HepG2 (cell line): ENCODE results near the gene TLCD5. TPM values are rescaled to one million over a fixed set of nuclear protein-coding genes. Genes with fewer than 3 reads are reported as not detected.

Source experiments
- BCL6 ChIP-seq: IDR thresholded peaks from 2 replicates; pipeline ENCODE4 v1.6.1; 2016; ENCODE audit warnings: missing genetic modification reagents, missing compliant biosample characterization
- BCLAF1 ChIP-seq: fragments of 450-650 bp; IDR thresholded peaks from 2 replicates; pipeline ENCODE4 v1.6.1; 2017; ENCODE audit warnings: mild to moderate bottlenecking
- E2F1 ChIP-seq: sonication (generic); formaldehyde crosslinking; IDR thresholded peaks from 2 replicates; pipeline ENCODE4 v1.5.0; 2020; ENCODE audit warnings: missing genetic modification reagents
- GATAD2A ChIP-seq: IDR thresholded peaks from 2 replicates; pipeline ENCODE4 v1.6.1; 2016
- MYC ChIP-seq: sonication (generic); formaldehyde crosslinking; IDR thresholded peaks from 2 replicates; pipeline ENCODE4 v1.9.0; 2021; ENCODE audit warnings: missing genetic modification reagents, borderline replicate concordance
- NFYC ChIP-seq: IDR thresholded peaks from 2 replicates; pipeline ENCODE4 v1.6.1; 2016; ENCODE audit warnings: missing genetic modification reagents, missing compliant biosample characterization
- RBFOX2 ChIP-seq: fragments of 200-400 bp; formaldehyde crosslinking; IDR thresholded peaks from 2 replicates; pipeline ENCODE4 v1.6.1; 2017; ENCODE audit warnings: low read depth, mild to moderate bottlenecking, low read length
- SALL2 ChIP-seq: sonication (generic); formaldehyde crosslinking; IDR thresholded peaks from 2 replicates; pipeline ENCODE4 v1.8.1; 2023; ENCODE audit warnings: mild to moderate bottlenecking, missing genetic modification reagents, inconsistent platforms
- SNRNP70 ChIP-seq: fragments of 200-400 bp; formaldehyde crosslinking; IDR thresholded peaks from 2 replicates; pipeline ENCODE4 v1.6.1; 2017; ENCODE audit warnings: mild to moderate bottlenecking, low read depth, low read length, moderate library complexity
- ZFY ChIP-seq: sonication (generic); formaldehyde crosslinking; IDR thresholded peaks from 2 replicates; pipeline ENCODE4 v1.4.0; 2020; ENCODE audit warnings: missing genetic modification reagents
- ZNF138 ChIP-seq: sonication (generic); formaldehyde crosslinking; IDR thresholded peaks from 2 replicates; pipeline ENCODE4 v1.5.0; 2020; ENCODE audit warnings: mild to moderate bottlenecking, low read depth, missing genetic modification reagents
- ZNF33A ChIP-seq: sonication (generic); formaldehyde crosslinking; IDR thresholded peaks from 2 replicates; pipeline ENCODE4 v1.5.1; 2020; ENCODE audit warnings: missing genetic modification reagents, mild to moderate bottlenecking, moderate library complexity, borderline replicate concordance
- ZNF572 ChIP-seq: sonication (generic); formaldehyde crosslinking; IDR thresholded peaks from 2 replicates; pipeline ENCODE4 v1.5.1; 2020; ENCODE audit warnings: mild to moderate bottlenecking, missing genetic modification reagents
- ZNF652 ChIP-seq: IDR thresholded peaks from 2 replicates; pipeline ENCODE4 v1.6.1; 2016; ENCODE audit warnings: low read depth, borderline replicate concordance
- ZNF878 ChIP-seq: sonication (generic); formaldehyde crosslinking; IDR thresholded peaks from 2 replicates; pipeline ENCODE4 v1.8.1; 2023; ENCODE audit warnings: mild to moderate bottlenecking, missing genetic modification reagents, moderate library complexity
- polyA plus RNA-seq, 8 experiments: library from polyadenylated mRNA; depleted of rRNA in 3 of 8; stranded (reverse) in 7 of 8; unstranded in 1 of 8; fragments of >200 nt; fragmentation: Illumina TruSeq in 4 of 8; extraction: Trizol in 4 of 8; gene quantifications; 2 replicates each; pipeline versions ENCODE4 v1.2.1 to v1.2.3, GENCODE V29; 2011 to 2016; ENCODE audit warnings: low read depth in 4 of 8, missing spikeins in 1 of 8, mixed read lengths in 1 of 8; ENCODE audit not compliant: insufficient read depth in 1 of 8
- total RNA-seq, 5 experiments: library from RNA; depleted of rRNA; stranded (reverse); fragments of >200 nt; fragmentation: Illumina TruSeq; extraction: Trizol; gene quantifications; 2 replicates each; pipeline ENCODE4 v1.2.3, GENCODE V29; 2016; ENCODE audit warnings: low read depth in 1 of 5
- TF ChIP-seq, protein P1 (sequence below): sonication (generic); formaldehyde crosslinking; IDR thresholded peaks from 2 replicates; pipeline ENCODE4 v1.4.0; 2020; ENCODE audit warnings: missing genetic modification reagents, borderline replicate concordance
- TF ChIP-seq, protein P2 (sequence below): sonication (generic); formaldehyde crosslinking; IDR thresholded peaks from 2 replicates; pipeline ENCODE4 v1.4.0; 2020; ENCODE audit warnings: missing genetic modification reagents, low read depth, mild to moderate bottlenecking, borderline replicate concordance
- TF ChIP-seq, protein P3 (sequence below): sonication (generic); formaldehyde crosslinking; conservative IDR thresholded peaks from 2 replicates; pipeline ENCODE4 v1.5.0; 2020; ENCODE audit warnings: missing genetic modification reagents

TLCD5 gene
- total and polyA plus RNA-seq, 2 of the 13 experiments (the other 11 are each of a cell fraction or from before 2014, with no cell fraction given), result 6.1 to 7.6 TPM

- TF ChIP-seq, protein P1, sequence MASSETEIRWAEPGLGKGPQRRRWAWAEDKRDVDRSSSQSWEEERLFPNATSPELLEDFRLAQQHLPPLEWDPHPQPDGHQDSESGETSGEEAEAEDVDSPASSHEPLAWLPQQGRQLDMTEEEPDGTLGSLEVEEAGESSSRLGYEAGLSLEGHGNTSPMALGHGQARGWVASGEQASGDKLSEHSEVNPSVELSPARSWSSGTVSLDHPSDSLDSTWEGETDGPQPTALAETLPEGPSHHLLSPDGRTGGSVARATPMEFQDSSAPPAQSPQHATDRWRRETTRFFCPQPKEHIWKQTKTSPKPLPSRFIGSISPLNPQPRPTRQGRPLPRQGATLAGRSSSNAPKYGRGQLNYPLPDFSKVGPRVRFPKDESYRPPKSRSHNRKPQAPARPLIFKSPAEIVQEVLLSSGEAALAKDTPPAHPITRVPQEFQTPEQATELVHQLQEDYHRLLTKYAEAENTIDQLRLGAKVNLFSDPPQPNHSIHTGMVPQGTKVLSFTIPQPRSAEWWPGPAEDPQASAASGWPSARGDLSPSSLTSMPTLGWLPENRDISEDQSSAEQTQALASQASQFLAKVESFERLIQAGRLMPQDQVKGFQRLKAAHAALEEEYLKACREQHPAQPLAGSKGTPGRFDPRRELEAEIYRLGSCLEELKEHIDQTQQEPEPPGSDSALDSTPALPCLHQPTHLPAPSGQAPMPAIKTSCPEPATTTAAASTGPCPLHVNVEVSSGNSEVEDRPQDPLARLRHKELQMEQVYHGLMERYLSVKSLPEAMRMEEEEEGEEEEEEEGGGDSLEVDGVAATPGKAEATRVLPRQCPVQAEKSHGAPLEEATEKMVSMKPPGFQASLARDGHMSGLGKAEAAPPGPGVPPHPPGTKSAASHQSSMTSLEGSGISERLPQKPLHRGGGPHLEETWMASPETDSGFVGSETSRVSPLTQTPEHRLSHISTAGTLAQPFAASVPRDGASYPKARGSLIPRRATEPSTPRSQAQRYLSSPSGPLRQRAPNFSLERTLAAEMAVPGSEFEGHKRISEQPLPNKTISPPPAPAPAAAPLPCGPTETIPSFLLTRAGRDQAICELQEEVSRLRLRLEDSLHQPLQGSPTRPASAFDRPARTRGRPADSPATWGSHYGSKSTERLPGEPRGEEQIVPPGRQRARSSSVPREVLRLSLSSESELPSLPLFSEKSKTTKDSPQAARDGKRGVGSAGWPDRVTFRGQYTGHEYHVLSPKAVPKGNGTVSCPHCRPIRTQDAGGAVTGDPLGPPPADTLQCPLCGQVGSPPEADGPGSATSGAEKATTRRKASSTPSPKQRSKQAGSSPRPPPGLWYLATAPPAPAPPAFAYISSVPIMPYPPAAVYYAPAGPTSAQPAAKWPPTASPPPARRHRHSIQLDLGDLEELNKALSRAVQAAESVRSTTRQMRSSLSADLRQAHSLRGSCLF (CRISPR knock-in tag), result no peak
- TF ChIP-seq, protein P2, sequence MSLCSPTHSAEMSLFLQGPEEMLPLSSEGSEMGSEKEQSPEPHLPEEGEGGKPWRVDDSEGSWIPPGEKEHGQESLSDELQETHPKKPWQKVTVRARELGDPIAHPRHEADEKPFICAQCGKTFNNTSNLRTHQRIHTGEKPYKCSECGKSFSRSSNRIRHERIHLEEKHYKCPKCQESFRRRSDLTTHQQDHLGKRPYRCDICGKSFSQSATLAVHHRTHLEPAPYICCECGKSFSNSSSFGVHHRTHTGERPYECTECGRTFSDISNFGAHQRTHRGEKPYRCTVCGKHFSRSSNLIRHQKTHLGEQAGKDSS (CRISPR knock-in tag), result no peak
- no peak for TF ChIP-seq ZNF572 (CRISPR knock-in tag)
- TF ChIP-seq BCLAF1, result no peak
- no peak for TF ChIP-seq NFYC (CRISPR knock-in tag)
- TF ChIP-seq, protein P3, sequence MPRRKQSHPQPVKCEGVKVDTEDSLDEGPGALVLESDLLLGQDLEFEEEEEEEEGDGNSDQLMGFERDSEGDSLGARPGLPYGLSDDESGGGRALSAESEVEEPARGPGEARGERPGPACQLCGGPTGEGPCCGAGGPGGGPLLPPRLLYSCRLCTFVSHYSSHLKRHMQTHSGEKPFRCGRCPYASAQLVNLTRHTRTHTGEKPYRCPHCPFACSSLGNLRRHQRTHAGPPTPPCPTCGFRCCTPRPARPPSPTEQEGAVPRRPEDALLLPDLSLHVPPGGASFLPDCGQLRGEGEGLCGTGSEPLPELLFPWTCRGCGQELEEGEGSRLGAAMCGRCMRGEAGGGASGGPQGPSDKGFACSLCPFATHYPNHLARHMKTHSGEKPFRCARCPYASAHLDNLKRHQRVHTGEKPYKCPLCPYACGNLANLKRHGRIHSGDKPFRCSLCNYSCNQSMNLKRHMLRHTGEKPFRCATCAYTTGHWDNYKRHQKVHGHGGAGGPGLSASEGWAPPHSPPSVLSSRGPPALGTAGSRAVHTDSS (CRISPR knock-in tag), result no peak
- no peak for TF ChIP-seq SALL2 (CRISPR knock-in tag)
- no peak for TF ChIP-seq SNRNP70
- TF ChIP-seq ZFY (CRISPR knock-in tag), result peak; percentile 85
- no peak for TF ChIP-seq ZNF652 (CRISPR knock-in tag)
- peak; percentile 13; the same call in 1 of the 2 replicates for TF ChIP-seq RBFOX2
- no peak for TF ChIP-seq GATAD2A (CRISPR knock-in tag)
- 0 out of 2 replicates have a peak, but pooled peaks have one; percentile 4 for TF ChIP-seq ZNF33A
- TF ChIP-seq BCL6 (CRISPR knock-in tag), result no peak
- 0 out of 2 replicates have a peak, but pooled peaks have one; percentile 11 for TF ChIP-seq MYC
- TF ChIP-seq E2F1 (CRISPR knock-in tag), result no peak
- no peak; the same call in 1 of the 2 replicates for TF ChIP-seq ZNF138
- TF ChIP-seq ZNF878 (CRISPR knock-in tag), result no peak
These were observed 11.7 kb downstream of the TLCD5 start (continued) for GRCh38 chr11:120336641-120337354.
